Measurements from ENCODE around the gene LSS.
A peak's percentile ranks its signal among the peaks of the same experiment; 100 is the strongest.
"Not testable (repeated sequence)": the region's sequence is repeated elsewhere in the genome, so short reads cannot be mapped to it uniquely, and the experiment has no call there.

The LSS gene

GRCh38 chr21:46152927-46153246 lies 75.7 kb downstream of the LSS start:
- DNase-seq (ENCODE audit: low spot score): no peak

DNA sequence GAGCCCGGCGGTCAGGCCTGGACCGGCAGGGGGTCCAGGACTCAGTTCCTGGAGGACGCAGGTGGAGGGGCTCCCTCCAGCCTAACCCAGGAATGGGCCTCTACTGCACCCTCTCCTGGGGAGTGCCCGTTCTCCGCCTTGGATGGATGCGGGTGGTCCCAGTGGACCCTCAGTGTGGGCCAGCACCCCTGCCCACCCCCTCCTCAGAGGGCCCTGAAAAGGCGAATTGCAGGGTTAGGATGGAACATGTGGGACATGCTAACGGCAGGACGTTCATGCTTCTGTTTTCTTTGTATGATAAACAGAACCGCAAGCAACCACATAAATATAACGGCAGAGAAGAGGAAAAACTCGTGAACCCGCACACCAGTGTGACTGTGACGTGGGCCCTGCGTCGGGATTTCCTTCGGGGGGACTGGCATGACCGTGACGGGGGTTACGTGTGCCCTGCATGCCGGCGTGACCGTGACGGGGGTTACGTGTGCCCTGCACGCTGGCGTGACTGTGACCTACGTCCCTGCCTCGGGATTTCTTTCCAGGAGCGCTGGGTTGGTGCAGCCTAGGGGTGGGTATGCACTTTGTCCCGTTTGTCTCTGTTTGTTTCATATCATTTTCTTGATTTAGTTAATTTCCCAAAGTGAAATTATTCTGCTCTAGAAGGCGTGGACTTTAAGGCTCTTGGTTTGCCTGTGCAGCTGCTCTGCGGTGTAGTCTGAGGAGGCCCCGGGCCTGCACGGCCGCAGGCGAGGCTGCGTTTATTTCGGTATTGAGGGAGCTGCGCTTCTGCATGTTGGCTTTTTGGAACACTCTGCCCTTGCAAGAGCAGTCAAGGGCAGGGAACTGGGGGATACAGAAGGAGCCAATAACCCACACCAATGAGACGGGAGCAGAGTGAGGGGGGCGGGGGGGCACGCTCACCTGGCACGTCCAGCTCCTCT lies 76.3 kb downstream of the LSS start:
- no peak for DNase-seq (ENCODE audit: low spot score)

GRCh38 chr21:46151261-46151988 lies 77.1 kb downstream of the LSS start:
- no peak for DNase-seq (ENCODE audit: low spot score)

- peak; percentile 28 for DNase-seq (ENCODE audit: low spot score)
These were observed 78.0 kb downstream of the LSS start for GRCh38 chr21:46150491-46151121.

DNA sequence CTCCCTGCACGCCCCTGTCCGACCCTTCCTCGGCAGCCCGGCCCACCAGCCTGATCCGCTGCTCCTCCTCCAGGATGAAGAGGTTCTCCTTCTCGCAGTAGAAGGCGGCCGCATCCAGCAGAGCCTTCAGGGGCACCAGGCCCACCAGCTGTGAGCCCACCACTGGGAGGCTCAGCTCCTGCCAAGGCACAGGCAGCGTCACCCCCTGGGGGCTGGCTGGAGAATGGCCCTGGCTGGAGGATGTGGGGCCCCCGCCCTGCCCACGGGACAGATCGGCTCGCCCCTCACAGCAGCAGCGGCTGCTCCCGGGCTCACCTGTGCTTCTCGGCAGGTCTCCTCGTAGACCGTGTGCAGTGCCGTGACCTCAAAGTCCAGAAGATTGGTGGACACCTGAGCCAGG lies 78.5 kb downstream of the LSS start:
- no peak for DNase-seq (ENCODE audit: low spot score)

- no peak for DNase-seq (ENCODE audit: low spot score)
These were observed 79.2 kb downstream of the LSS start for GRCh38 chr21:46149205-46149901.

- DNase-seq (ENCODE audit: low spot score): no peak
These were observed 80.5 kb downstream of the LSS start for GRCh38 chr21:46148106-46148505.

GRCh38 chr21:46147429-46147828 lies 81.1 kb downstream of the LSS start:
- DNase-seq (ENCODE audit: low spot score): not testable (repeated sequence)

- DNase-seq (ENCODE audit: low spot score): no peak
These were observed 81.7 kb downstream of the LSS start for GRCh38 chr21:46146856-46147255.

- no peak for DNase-seq (ENCODE audit: low spot score)
These were observed 82.5 kb downstream of the LSS start for GRCh38 chr21:46145840-46146691.

- DNase-seq (ENCODE audit: low spot score): no peak
These were observed 83.3 kb downstream of the LSS start for GRCh38 chr21:46145159-46145839.

DNA sequence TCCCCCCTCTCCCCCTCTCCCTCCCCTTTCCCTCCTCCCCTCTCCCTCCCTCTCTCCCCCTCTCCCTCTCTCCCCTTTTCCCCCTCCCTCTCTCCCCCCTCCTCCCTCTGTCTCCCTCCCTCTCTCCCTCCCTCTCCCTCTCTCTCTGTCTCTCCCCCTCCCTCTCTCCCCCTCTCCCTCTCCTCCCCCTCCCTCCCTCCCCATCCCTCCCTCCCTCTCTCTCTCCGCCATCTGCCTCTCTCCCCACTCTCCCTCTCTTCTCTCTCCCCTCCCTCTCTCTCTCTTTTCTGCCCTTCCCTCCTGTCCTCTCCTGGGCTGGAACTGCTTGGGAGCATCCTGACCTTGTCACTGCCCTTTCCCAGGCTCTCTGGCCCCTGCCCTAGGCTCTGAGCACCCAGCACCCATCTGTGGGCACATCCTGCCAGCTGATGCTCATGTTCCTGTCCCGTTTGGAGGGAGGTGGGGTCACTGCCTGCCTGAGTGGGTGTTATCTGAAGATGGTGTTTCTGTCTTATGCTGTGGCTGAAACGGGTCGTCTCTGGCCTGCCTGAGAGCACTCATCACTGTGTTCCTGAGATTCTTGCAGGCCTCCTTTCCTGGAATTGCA lies 84.0 kb downstream of the LSS start:
- DNase-seq (ENCODE audit: low spot score): peak; percentile 63

GRCh38 chr21:46142582-46143473 lies 85.7 kb downstream of the LSS start:
- DNase-seq (ENCODE audit: low spot score): no peak

- no peak for DNase-seq (ENCODE audit: low spot score)
These were observed 86.6 kb downstream of the LSS start for GRCh38 chr21:46141767-46142581.

GRCh38 chr21:46140352-46141003 lies 88.1 kb downstream of the LSS start:
- not testable (repeated sequence) for DNase-seq (ENCODE audit: low spot score)

DNA sequence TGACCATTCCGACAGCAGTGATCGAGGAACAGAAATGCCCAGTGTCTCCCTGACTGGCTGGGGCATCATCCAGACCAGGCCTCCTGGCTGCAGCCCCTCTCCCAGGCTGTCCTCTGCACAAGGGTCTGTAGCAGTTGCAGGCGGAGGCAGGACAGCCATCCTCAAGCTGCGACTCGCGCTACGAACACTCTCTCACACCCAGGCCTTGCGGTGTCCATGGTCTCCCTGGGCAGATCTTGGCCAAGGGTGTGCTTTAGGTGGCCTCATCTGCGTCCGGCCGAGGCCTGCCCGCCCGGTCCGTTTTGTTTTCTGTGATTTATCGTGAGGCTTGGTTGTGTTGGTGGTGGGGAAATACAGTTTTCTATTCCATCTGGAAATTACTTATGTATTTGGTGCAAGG lies 88.9 kb downstream of the LSS start:
- DNase-seq (ENCODE audit: low spot score): no peak

DNA sequence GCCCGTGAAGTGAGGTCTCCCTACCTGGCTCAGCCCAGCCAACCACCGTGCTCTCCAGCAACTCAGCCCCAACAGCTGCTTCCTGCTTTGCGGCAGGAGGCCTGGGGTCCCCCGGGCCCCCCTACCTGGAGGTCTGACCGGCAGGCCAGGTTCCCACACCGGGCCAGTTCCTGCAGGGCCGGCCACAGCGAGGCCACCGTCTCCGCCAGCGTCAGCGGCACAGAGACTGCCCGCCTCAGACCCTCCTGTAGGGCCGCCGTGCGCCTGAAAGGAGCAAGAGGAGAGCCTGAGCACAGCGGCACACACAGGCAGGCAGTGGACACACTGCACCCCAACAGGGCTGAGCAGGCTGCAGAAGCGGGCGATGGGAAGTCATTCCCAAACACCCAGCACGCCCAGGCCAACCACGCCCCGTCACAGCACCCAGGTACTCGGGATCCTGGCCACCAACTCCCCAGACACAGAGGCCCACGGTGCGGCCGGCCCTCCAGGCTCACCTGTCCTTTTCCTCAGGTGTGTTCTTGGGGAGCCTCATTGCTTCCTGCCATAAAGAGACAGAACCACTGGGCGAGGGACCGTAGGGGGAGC lies 90.1 kb downstream of the LSS start:
- DNase-seq (ENCODE audit: low spot score): no peak

Data from Ammon's horn (tissue), 1 donor.